Right lobe of liver (tissue), 4 donors: ENCODE measurements around the gene KLK3.

Experiments
- CTCF ChIP-seq, 4 donors: fragments of 200-600 bp in 3 of 4; fragments of 450-650 bp in 1 of 4; IDR thresholded peaks; one replicate each; pipeline versions ENCODE4 v1.5.1 to v1.8.0; 2016 to 2022; ENCODE audit warnings: antibody characterized with exemption in 4 of 4, mild to moderate bottlenecking in 2 of 4
- POLR2A ChIP-seq: fragments of 450-650 bp; IDR thresholded peaks from one replicate; pipeline ENCODE4 v1.6.1; 2017; ENCODE audit warnings: antibody characterized with exemption, mild to moderate bottlenecking
- donor health status: DM: no; HTN: no; CAD: no.
- donor health status: DM: no; HTN: no; CAD: no.
- donor health status: DM: no; HTN: yes; CAD: no.

- TF ChIP-seq CTCF (IDR thresholded peaks at IDR 0.05) (no peak), POLR2A (no peak)
Measured at GRCh38 chr19:50818859-50819472, 35.7 kb upstream of the KLK3 start.
